ENCODE results near the gene CCDC3.

CCDC3 gene

GRCh38 chr10:12962556-12962955 lies 39.0 kb downstream of the CCDC3 start:
- no peak overlapping the region for H3K4me3 ChIP-seq (ENCODE audit: low read length)
- no peak for DNase-seq (ENCODE audit: low read depth)
- TF ChIP-seq, protein P1, sequence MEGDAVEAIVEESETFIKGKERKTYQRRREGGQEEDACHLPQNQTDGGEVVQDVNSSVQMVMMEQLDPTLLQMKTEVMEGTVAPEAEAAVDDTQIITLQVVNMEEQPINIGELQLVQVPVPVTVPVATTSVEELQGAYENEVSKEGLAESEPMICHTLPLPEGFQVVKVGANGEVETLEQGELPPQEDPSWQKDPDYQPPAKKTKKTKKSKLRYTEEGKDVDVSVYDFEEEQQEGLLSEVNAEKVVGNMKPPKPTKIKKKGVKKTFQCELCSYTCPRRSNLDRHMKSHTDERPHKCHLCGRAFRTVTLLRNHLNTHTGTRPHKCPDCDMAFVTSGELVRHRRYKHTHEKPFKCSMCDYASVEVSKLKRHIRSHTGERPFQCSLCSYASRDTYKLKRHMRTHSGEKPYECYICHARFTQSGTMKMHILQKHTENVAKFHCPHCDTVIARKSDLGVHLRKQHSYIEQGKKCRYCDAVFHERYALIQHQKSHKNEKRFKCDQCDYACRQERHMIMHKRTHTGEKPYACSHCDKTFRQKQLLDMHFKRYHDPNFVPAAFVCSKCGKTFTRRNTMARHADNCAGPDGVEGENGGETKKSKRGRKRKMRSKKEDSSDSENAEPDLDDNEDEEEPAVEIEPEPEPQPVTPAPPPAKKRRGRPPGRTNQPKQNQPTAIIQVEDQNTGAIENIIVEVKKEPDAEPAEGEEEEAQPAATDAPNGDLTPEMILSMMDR (conservative IDR thresholded peaks at IDR 0.05; ENCODE audit: low read length), result no peak

GRCh38 chr10:12961416-12962205 lies 39.9 kb downstream of the CCDC3 start:
- no peak for DNase-seq (ENCODE audit: low read depth)
- no peak overlapping the region for H3K4me3 ChIP-seq (ENCODE audit: low read length)
- TF ChIP-seq, protein P1 (conservative IDR thresholded peaks at IDR 0.05; ENCODE audit: low read length), result no peak

DNA sequence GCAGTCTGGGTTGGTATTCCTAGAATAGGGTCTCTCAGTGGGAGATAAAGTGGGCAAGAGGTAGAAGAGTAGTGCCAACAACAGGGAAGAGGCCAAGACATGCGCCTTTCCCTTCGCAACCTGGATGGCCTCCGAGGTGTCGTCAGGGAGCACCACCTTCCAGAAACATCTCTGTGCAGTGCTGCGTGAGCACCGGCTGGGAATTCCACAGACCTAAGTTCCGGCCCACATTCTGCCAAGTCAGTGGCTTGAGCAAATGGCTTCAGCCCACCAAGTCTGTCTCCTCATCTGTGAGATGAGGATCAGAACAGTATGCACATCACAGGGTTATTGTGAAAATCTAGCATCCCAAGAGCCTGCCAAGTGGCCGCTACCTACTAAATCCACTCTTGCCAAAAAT lies 40.6 kb downstream of the CCDC3 start:
- no peak for DNase-seq (ENCODE audit: low read depth)
- H3K4me3 ChIP-seq (ENCODE audit: low read length), result no peak overlapping the region
- TF ChIP-seq, protein P1 (conservative IDR thresholded peaks at IDR 0.05; ENCODE audit: low read length), result no peak

DNA sequence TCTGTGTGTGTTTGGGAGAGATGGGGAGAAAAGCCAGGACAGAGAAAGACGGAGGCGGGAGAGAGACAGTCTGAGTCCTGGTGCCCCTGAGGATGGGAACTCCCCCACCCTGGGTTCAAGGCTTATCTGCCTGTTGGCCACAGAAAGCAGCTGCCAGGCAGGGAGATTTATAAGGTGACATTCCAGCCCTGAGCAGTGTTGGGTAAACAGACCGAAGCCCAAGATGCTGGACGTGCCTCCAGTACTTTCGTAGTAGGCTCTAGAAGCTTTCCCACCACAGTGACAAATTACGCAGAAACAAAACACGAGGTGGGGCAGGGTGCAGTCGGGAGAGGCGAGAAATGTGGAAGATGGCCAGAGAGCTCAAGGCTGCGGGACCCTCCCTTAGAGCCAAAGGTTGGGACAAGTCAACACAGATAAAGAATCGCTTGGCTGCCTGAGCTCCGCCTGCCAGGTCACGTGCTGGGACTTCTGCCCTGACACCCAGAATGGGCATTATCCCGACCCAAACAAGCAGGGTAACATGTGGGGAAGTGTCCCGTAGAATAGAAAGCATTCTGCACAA lies 41.1 kb downstream of the CCDC3 start:
- TF ChIP-seq, protein P1 (conservative IDR thresholded peaks at IDR 0.05; ENCODE audit: low read length), result no peak
- H3K4me3 ChIP-seq (ENCODE audit: low read length), result no peak overlapping the region
- DNase-seq (ENCODE audit: low read depth), result no peak

DNA sequence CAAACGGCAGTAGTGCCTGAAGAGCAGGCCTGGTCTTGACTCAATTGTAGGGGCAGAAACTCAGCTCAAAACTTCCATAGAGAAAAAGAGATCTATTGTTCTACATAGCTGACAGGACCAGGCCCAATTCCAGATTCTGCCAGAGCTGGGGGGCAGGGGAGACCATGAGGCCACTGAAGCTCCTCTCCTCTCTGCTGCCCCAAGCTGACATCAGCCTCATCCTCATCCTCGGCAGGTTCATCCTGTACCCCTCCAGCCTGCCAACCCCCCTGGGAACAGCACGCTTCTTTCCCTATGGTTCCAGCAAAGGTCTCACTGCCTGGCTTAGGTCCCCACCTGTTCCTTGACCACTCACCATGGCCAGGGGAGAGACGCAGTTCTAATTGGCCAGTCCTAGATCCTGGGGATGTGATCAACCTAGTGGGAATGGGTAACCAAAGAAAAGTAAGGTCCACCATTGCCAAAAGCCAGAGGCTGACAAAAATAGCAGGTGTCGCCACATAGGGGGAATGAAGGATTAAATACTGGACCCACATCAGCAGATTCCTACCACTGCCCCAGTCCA lies 42.9 kb downstream of the CCDC3 start:
- no peak for DNase-seq (ENCODE audit: low read depth)
- TF ChIP-seq, protein P1 (conservative IDR thresholded peaks at IDR 0.05; ENCODE audit: low read length), result no peak
- H3K4me3 ChIP-seq (ENCODE audit: low read length), result no peak overlapping the region

DNA sequence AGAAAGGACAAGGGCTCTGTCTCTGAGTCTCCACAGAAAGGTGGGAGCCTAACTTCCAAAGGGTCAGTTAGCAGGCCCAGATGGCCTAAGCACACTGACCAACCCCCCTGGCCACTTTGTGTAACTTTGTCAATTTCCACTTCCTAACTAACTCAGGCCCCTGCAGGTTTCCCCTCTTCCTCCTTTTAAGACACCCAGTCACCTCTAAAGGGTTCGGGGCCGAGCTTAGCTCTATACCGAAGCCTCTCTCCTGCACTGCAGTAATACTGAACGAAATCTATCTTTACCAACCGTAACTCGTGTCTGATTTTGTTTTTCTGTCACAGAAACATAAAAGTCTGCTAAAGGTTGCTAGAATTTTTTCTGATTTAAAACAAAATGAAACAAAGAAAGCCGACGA lies 44.4 kb downstream of the CCDC3 start:
- H3K4me3 ChIP-seq (ENCODE audit: low read length), result no peak overlapping the region
- TF ChIP-seq, protein P1 (conservative IDR thresholded peaks at IDR 0.05; ENCODE audit: low read length), result no peak
- DNase-seq (ENCODE audit: low read depth), result no peak

DNA sequence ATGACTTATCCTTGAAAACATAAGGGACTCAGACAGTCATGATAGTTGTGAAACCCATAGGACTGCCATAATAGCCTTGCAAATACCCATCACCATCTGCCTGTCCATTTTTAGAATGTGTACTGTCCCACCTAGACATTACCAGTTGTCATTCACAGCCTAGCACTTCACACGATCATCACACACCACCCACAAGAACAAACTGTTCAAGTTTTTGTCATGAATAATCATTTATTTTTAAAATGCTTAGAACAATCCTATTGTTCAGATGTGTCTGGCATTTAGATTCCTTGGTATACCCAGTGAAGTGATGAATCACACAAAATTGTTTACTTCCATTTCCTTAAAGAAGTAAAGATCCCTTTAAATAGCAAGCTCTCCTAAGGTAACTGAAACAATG lies 46.6 kb downstream of the CCDC3 start:
- TF ChIP-seq, protein P1 (conservative IDR thresholded peaks at IDR 0.05; ENCODE audit: low read length), result no peak
- H3K4me3 ChIP-seq (ENCODE audit: low read length), result no peak overlapping the region
- no peak for DNase-seq (ENCODE audit: low read depth)

Measured in AG10803 (cell line).